Left lung (tissue), 10 donors: ENCODE results near the gene TENM4. TPM values are rescaled to one million over a fixed set of nuclear protein-coding genes. Genes with fewer than 3 reads are reported as not detected.

Source experiments
- ATAC-seq: fragments of 200-7000 bp; cut with Tn5 transposase; one replicate; pipeline ENCODE4 v1.9.1; 2020; ENCODE audit warnings: moderate library complexity
- DNase-seq, 4 donors: peaks; one replicate each; pipeline ENCODE4 v3.0.0-alpha.2; 2013 to 2020
- H3K27ac ChIP-seq, 2 donors: fragments of 200-600 bp; sonication (generic) in 1 of 2; one replicate each; pipeline versions ENCODE4 v1.5.0 to v1.8.0; 2020 to 2021
- H3K27me3 ChIP-seq, 2 donors: fragments of 200-600 bp; sonication (generic) in 1 of 2; one replicate each; pipeline versions ENCODE4 v1.5.0 to v1.8.0; 2020 to 2021
- H3K36me3 ChIP-seq, 2 donors: fragments of 200-600 bp; sonication (generic) in 1 of 2; one replicate each; pipeline versions ENCODE4 v1.5.0 to v1.8.0; 2020 to 2021
- H3K4me1 ChIP-seq, 2 donors: fragments of 200-600 bp; one replicate each; pipeline ENCODE4 v1.8.0; 2021
- H3K4me3 ChIP-seq, 2 donors: fragments of 200-600 bp; sonication (generic) in 1 of 2; one replicate each; pipeline versions ENCODE4 v1.5.0 to v1.8.0; 2020 to 2021; ENCODE audit warnings: mild to moderate bottlenecking in 1 of 2
- H3K9me3 ChIP-seq, 2 donors: fragments of 200-600 bp; sonication (generic) in 1 of 2; one replicate each; pipeline versions ENCODE4 v1.5.0 to v1.8.0; 2020 to 2021
- intact Hi-C, 2 donors: fragments of 100-400 bp; cut with DNase I; formaldehyde crosslinking; loops; one replicate each; pipeline versions ENCODE4 v1.11.2 to v1.14.2; 2022
- polyA plus RNA-seq, 6 donors: library from polyadenylated mRNA; unstranded; fragments of 120-200 nt; gene quantifications; one replicate each; pipeline ENCODE4 v1.2.1, GENCODE V29; 2013; ENCODE audit not compliant: insufficient read length in 6 of 6
- total RNA-seq, 2 donors: library from RNA; stranded (reverse); fragmentation: NEBNext Ultra II Directional; extraction: Animal tissue kit (Norgen Biotek cat#: 25700); gene quantifications; one replicate each; pipeline ENCODE4 v1.2.1, GENCODE V29; 2021
- TF ChIP-seq, protein P1 (sequence below), 2 donors: fragments of 200-600 bp; sonication (generic) in 1 of 2; IDR thresholded peaks; one replicate each; pipeline versions ENCODE4 v1.5.0 to v1.8.0; 2021; ENCODE audit warnings: antibody characterized with exemption in 2 of 2
- donor health status: DM: no; HTN: yes; CAD: no.
- donor health status: DM: no; HTN: no; CAD: no.

Gene TENM4
- total and polyA plus RNA-seq, 8 donors, result 3.4 to 7.1 (median 5.2) TPM

GRCh38 chr11:78657441-78657840 lies 783.4 kb downstream of the TENM4 start:
- ATAC-seq (no peak), DNase-seq (no peak)
- Histone ChIP-seq H3K27ac (no peak overlapping the region), H3K4me1 (no peaks in the 10 kb centered on the region), H3K27me3 (no peaks in the 10 kb centered on the region), H3K9me3 (no peaks in the 10 kb centered on the region), H3K36me3 (no peaks in the 10 kb centered on the region), H3K4me3 (no peak overlapping the region)
- TF ChIP-seq, protein P1, sequence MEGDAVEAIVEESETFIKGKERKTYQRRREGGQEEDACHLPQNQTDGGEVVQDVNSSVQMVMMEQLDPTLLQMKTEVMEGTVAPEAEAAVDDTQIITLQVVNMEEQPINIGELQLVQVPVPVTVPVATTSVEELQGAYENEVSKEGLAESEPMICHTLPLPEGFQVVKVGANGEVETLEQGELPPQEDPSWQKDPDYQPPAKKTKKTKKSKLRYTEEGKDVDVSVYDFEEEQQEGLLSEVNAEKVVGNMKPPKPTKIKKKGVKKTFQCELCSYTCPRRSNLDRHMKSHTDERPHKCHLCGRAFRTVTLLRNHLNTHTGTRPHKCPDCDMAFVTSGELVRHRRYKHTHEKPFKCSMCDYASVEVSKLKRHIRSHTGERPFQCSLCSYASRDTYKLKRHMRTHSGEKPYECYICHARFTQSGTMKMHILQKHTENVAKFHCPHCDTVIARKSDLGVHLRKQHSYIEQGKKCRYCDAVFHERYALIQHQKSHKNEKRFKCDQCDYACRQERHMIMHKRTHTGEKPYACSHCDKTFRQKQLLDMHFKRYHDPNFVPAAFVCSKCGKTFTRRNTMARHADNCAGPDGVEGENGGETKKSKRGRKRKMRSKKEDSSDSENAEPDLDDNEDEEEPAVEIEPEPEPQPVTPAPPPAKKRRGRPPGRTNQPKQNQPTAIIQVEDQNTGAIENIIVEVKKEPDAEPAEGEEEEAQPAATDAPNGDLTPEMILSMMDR (IDR thresholded peaks at IDR 0.05), result no peak
- intact Hi-C loops, result no loop called here

GRCh38 chr11:78656984-78657383 lies 783.8 kb downstream of the TENM4 start:
- Histone ChIP-seq H3K27me3 (no peaks in the 10 kb centered on the region), H3K36me3 (no peaks in the 10 kb centered on the region), H3K4me1 (no peaks in the 10 kb centered on the region), H3K27ac (no peak overlapping the region), H3K4me3 (no peak overlapping the region), H3K9me3 (no peaks in the 10 kb centered on the region)
- DNase-seq, result no peak
- intact Hi-C loops, result no loop called here
- TF ChIP-seq, protein P1 (IDR thresholded peaks at IDR 0.05), result no peak
- ATAC-seq, result no peak

DNA sequence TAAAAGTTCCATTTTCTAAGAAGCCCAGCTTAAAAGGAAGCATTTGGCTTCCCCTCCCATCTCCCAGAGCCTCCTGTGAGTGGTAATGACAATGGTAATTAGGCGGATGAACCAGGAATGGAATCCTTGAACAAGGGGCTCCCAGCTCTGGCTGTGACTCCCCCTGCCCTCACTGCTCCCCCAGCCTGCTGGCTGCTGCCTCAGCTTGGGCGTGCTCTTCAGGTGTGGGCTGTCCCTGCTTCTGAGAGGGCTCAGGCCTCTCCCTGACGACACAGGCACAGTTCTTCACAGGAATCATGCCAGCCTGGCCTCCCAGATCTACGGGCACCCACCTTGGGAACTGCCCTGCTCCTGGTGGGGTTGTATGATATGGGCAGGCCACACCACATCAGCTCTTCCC lies 784.5 kb downstream of the TENM4 start:
- Histone ChIP-seq H3K36me3 (no peaks in the 10 kb centered on the region), H3K9me3 (no peaks in the 10 kb centered on the region), H3K27me3 (no peaks in the 10 kb centered on the region), H3K4me3 (no peak overlapping the region), H3K27ac (no peak overlapping the region), H3K4me1 (no peaks in the 10 kb centered on the region)
- TF ChIP-seq, protein P1 (IDR thresholded peaks at IDR 0.05), result no peak
- ATAC-seq (no peak), DNase-seq (no peak)
- intact Hi-C loops, result no loop called here

GRCh38 chr11:78655561-78655960 lies 785.3 kb downstream of the TENM4 start:
- Histone ChIP-seq H3K36me3 (no peaks in the 10 kb centered on the region), H3K27ac (no peak overlapping the region), H3K9me3 (no peaks in the 10 kb centered on the region), H3K4me1 (no peaks in the 10 kb centered on the region), H3K4me3 (no peak overlapping the region), H3K27me3 (no peaks in the 10 kb centered on the region)
- DNase-seq (no peak), ATAC-seq (no peak)
- TF ChIP-seq, protein P1 (IDR thresholded peaks at IDR 0.05), result no peak
- intact Hi-C loops, result no loop called here

DNA sequence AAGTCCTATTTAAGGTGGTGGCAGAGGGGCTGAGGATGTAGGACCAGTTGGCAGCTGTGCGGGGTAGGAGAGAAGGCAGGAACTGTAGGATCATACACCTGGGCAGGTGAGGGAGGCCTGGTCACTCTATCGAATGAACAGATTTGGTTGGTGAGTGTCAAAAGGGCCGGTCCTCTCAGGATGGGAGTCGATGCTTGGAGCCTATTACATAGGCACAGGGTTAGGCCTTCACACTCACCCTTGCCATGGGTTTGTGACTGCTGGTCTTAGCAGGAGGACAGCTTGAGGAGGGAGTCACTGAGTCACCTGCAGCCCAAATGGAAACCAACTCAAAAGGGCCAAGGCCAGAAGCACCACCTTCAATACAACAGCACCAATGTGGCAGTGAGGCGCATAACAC lies 786.0 kb downstream of the TENM4 start:
- no peaks in the 10 kb centered on the region for H3K36me3 ChIP-seq
- intact Hi-C loops, result no loop called here
- ATAC-seq, result no peak

More for the DNA sequence above, 786.0 kb downstream of the TENM4 start:
- no peak overlapping the region for H3K27ac ChIP-seq
- H3K9me3 ChIP-seq, result no peaks in the 10 kb centered on the region
- H3K4me1 ChIP-seq, result no peaks in the 10 kb centered on the region
- H3K4me3 ChIP-seq, result no peak overlapping the region
- no peaks in the 10 kb centered on the region for H3K27me3 ChIP-seq
- DNase-seq, result no peak
- TF ChIP-seq, protein P1 (IDR thresholded peaks at IDR 0.05), result no peak
